ENCODE results near the gene FLT3LG.

Gene FLT3LG

DNA sequence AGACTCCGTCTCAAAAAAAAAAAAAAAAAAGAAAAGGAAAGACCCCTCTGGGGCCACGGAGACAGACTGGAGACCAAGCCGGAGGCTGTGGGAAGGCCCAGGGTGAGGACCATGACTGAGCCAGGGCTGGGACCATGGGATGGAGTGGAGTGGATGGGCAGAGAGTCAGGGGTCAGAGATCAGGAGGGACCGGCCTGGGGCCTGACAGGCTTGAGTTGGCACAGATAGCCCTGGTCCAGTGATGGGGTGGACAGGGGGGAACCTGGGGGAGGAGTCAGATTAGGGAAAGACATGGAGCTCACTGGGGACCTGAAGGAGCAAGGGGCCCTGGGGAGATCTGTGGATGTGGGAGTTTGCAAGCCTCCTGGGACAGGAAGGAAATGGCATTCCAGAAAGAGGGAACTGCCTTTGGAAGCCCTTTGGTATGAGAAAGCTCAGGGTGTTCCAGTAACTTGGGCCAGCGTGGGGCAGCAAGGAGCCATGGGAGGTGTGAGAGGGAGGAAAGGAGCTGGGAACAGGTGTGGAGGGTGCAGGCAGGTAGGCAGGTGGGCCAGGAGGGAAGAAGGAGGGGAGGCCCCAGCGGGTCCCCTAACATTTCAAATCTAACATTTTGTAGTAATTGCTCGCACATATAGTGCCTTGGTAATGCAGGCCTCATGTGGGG is 7.1 kb downstream of the FLT3LG start:
- H3K27me3 ChIP-seq (replicated peaks; ENCODE audit: insufficient read depth, low read length) = no peaks in the 10 kb centered on the region
- DNase-seq = no peak
- H3K79me2 ChIP-seq (ENCODE audit: low read length) = no peaks in the 10 kb centered on the region
- H3K9me3 ChIP-seq (replicated peaks; ENCODE audit: insufficient read depth, low read length) = no peaks in the 10 kb centered on the region
- no peaks in the 10 kb centered on the region for H3F3A ChIP-seq (ENCODE audit: insufficient read depth, low read length)
- no peaks in the 10 kb centered on the region for H4K20me1 ChIP-seq (ENCODE audit: insufficient read depth, low read length)
- no peak overlapping the region for H3K4me3 ChIP-seq (ENCODE audit: low read length)
- H3K36me3 ChIP-seq (replicated peaks; ENCODE audit: insufficient read depth, low read length) = no peaks in the 10 kb centered on the region
- no peak overlapping the region for H3K4me2 ChIP-seq (ENCODE audit: low read depth, low read length)
- H3K9ac ChIP-seq (ENCODE audit: low read length) = no peak overlapping the region
- no peaks in the 10 kb centered on the region for H3K4me1 ChIP-seq (ENCODE audit: low read length)
- TF ChIP-seq EZH2phosphoT487 (IDR thresholded peaks at IDR 0.05; ENCODE audit: low read length) (no peak), EZH2 (optimal IDR thresholded peaks at IDR 0.05; ENCODE audit: low read depth, low read length) (no peak)
- TF ChIP-seq, protein P1, sequence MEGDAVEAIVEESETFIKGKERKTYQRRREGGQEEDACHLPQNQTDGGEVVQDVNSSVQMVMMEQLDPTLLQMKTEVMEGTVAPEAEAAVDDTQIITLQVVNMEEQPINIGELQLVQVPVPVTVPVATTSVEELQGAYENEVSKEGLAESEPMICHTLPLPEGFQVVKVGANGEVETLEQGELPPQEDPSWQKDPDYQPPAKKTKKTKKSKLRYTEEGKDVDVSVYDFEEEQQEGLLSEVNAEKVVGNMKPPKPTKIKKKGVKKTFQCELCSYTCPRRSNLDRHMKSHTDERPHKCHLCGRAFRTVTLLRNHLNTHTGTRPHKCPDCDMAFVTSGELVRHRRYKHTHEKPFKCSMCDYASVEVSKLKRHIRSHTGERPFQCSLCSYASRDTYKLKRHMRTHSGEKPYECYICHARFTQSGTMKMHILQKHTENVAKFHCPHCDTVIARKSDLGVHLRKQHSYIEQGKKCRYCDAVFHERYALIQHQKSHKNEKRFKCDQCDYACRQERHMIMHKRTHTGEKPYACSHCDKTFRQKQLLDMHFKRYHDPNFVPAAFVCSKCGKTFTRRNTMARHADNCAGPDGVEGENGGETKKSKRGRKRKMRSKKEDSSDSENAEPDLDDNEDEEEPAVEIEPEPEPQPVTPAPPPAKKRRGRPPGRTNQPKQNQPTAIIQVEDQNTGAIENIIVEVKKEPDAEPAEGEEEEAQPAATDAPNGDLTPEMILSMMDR (IDR thresholded peaks at IDR 0.05; ENCODE audit: low read length) = no peak
- no peaks in the 10 kb centered on the region for H3K9me2 ChIP-seq (replicated peaks; ENCODE audit: insufficient read depth, low read length)
- H2AFZ ChIP-seq (ENCODE audit: low read length) = no peak overlapping the region
- no peak overlapping the region for H3K27ac ChIP-seq (ENCODE audit: low read length)

DNA sequence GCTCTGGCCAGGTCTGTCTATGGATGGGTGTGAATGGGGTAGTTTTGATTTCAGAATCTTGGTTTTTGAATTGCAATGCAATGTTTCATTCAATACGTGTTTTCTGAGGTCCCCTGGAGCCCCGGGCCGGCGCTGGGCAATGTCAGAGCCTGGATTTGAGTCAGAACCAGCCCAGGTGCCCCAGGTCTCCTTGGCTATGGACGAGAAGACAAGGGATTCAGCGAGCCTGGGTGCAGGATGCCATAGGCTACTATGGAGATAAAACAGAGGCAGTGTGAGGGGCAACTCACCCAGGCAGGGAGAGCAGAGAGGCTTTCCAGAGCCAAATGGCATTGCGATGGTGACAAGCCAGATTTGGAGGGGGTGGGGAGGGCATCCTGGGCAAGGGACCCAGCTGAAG is 12.2 kb downstream of the FLT3LG start:
- Histone ChIP-seq H3K4me3 (ENCODE audit: low read length) (no peak overlapping the region), H3K36me3 (replicated peaks; ENCODE audit: insufficient read depth, low read length) (peaks cover 23% of the 10 kb centered on the region), H3K4me1 (ENCODE audit: low read length) (peaks cover 3% of the 10 kb centered on the region; the same call in 1 of the 2 replicates), H3K9ac (ENCODE audit: low read length) (no peak overlapping the region), H3F3A (ENCODE audit: insufficient read depth, low read length) (peaks cover 37% of the 10 kb centered on the region), H3K79me2 (ENCODE audit: low read length) (peaks cover 31% of the 10 kb centered on the region), H3K27ac (ENCODE audit: low read length) (no peak overlapping the region), H3K4me2 (ENCODE audit: low read depth, low read length) (no peak overlapping the region), H3K27me3 (replicated peaks; ENCODE audit: insufficient read depth, low read length) (no peaks in the 10 kb centered on the region), H4K20me1 (ENCODE audit: insufficient read depth, low read length) (peaks cover 23% of the 10 kb centered on the region), H3K9me2 (replicated peaks; ENCODE audit: insufficient read depth, low read length) (no peaks in the 10 kb centered on the region), H3K9me3 (replicated peaks; ENCODE audit: insufficient read depth, low read length) (no peaks in the 10 kb centered on the region), H2AFZ (ENCODE audit: low read length) (peak overlapping the region; percentile 83; the same call in 1 of the 2 replicates)
- DNase-seq = no peak
- TF ChIP-seq EZH2 (optimal IDR thresholded peaks at IDR 0.05; ENCODE audit: low read depth, low read length) (no peak), EZH2phosphoT487 (IDR thresholded peaks at IDR 0.05; ENCODE audit: low read length) (no peak)
- TF ChIP-seq, protein P1 (IDR thresholded peaks at IDR 0.05; ENCODE audit: low read length) = no peak

DNA sequence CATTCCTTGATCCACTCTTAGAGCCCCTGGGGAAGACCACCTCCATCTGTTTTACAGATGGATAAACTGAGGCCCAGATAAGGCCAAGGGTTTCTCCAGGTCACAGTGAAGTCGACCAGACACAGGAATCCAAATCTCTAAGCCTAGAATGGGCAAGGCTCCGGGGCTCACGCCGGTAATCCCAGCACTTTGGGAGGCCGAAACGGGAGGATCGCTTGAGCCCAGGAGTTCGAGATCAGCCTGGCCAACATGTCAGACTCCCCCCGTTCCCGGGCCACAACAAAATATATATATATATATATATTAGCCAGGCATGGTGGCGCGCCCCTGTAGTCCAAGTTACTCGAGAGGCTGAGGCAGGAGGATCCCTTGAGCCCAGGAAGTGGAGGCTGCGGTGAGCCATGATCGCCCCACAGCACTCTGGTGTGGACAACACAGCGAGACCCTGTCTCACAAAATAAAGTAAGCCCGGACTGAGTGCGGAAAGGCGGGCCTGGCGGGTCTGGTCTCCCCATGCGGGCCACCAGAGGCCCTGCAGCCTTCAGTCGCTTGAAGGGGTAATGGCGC is 12.8 kb downstream of the FLT3LG start:
- peak overlapping the region; percentile 51; the same call in 1 of the 2 replicates for H3K4me2 ChIP-seq (ENCODE audit: low read depth, low read length)

More for the DNA sequence above, 12.8 kb downstream of the FLT3LG start:
- DNase-seq = no peak
- H3K79me2 ChIP-seq (ENCODE audit: low read length) = peaks cover 31% of the 10 kb centered on the region
- peaks cover 23% of the 10 kb centered on the region for H4K20me1 ChIP-seq (ENCODE audit: insufficient read depth, low read length)
- peaks cover 43% of the 10 kb centered on the region for H3F3A ChIP-seq (ENCODE audit: insufficient read depth, low read length)
- no peaks in the 10 kb centered on the region for H3K27me3 ChIP-seq (replicated peaks; ENCODE audit: insufficient read depth, low read length)
- TF ChIP-seq EZH2phosphoT487 (IDR thresholded peaks at IDR 0.05; ENCODE audit: low read length) = no peak
- no peak for TF ChIP-seq EZH2 (optimal IDR thresholded peaks at IDR 0.05; ENCODE audit: low read depth, low read length)
- TF ChIP-seq, protein P1 (IDR thresholded peaks at IDR 0.05; ENCODE audit: low read length) = no peak
- peaks cover 23% of the 10 kb centered on the region for H3K36me3 ChIP-seq (replicated peaks; ENCODE audit: insufficient read depth, low read length)
- H3K27ac ChIP-seq (ENCODE audit: low read length) = no peak overlapping the region
- H2AFZ ChIP-seq (ENCODE audit: low read length) = peak overlapping the region; percentile 83; the same call in 1 of the 2 replicates
- no peaks in the 10 kb centered on the region for H3K9me3 ChIP-seq (replicated peaks; ENCODE audit: insufficient read depth, low read length)
- H3K4me3 ChIP-seq (ENCODE audit: low read length) = peak overlapping the region; percentile 35; the same call in 1 of the 2 replicates
- peak overlapping the region; percentile 45; the same call in 1 of the 2 replicates for H3K9ac ChIP-seq (ENCODE audit: low read length)
- H3K9me2 ChIP-seq (replicated peaks; ENCODE audit: insufficient read depth, low read length) = no peaks in the 10 kb centered on the region
- H3K4me1 ChIP-seq (ENCODE audit: low read length) = peaks cover 3% of the 10 kb centered on the region; the same call in 1 of the 2 replicates
